LoVo (cell line): Measurements from ENCODE around the gene TLCD2.
"Not testable (repeated sequence)": the region's sequence is repeated elsewhere in the genome, so short reads cannot be mapped to it uniquely, and the experiment has no call there.

Experiments
- DNase-seq: peaks from one replicate; pipeline ENCODE4 v3.0.0-alpha.2; 2016; ENCODE audit warnings: low spot score

TLCD2 gene

DNA sequence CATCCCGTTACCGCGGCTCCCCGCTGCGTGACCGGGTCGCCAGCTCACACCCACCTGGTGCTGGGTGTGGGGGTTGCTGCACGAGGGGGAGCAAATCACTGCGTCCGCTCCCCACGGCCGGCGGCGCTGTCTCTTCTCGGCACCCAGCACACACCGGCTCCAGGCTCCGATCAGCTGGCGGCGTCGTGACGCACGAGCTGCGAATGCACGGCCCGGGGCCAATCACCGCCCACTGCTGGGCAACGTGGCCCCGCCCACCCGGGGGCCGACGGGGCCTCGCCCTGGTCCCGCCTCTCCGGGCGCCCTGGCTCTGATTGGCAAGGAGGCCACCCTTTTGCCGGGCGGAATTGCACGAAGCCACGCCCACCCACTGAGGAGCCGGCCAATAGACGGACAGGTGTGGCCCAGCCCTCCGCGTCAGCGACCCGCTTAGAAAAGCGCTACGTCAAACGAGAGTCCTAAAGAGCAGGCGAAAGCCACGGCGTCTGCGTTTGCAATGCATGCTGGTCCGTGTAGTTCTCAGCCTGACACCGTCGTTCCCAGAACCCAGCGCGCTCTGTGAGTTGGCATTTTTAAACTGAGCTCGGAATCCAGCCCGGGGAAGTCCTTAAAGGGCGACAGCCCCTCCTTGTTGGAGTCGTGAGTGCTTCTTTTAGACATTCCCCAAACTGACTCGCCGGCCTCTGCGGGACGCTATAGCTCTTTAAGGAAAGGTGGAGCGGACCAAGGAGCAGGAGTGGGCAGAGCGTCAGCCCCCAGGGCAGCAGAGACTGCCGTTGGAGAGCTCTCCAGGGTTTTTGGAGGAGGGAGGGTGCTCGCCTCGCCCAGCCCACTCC lies 6.1 kb upstream of the TLCD2 start:
- DNase-seq, result peak; percentile 99

GRCh38 chr17:1715803-1716075 lies 5.6 kb upstream of the TLCD2 start:
- no peak for DNase-seq

- DNase-seq, result peak; percentile 87
These were observed 5.0 kb upstream of the TLCD2 start for GRCh38 chr17:1714980-1715802.

GRCh38 chr17:1714427-1714979 lies 4.3 kb upstream of the TLCD2 start:
- peak; percentile 93 for DNase-seq

DNA sequence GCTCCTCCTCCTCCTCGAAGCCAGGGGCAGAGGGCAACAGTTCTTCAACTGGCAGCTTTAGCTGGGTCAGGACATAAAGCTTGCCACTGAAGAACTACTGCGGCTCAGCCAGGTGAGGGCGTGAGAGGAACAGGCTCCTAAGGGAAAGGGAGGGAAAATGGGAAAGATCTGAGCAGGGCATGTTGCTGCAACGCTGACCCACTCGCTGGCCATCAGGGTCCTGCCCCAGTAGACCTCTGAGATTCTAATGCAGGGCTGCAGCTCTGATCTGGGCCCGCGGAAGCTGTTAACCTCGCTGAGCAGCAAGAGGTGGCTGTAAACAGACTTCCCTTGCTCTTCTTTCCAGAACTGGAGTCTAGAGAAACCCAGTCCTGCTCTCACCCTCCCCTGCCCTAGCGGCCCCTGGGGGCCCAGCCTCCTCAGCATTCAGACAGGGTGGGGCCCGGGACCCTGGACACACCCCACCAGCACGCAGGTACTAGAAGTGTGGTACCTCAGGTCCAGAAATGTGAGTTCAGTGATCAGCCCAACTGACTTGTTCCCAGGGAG lies 3.8 kb upstream of the TLCD2 start:
- DNase-seq, result no peak

- DNase-seq, result no peak
These were observed 3.1 kb upstream of the TLCD2 start for GRCh38 chr17:1713160-1713877.

DNA sequence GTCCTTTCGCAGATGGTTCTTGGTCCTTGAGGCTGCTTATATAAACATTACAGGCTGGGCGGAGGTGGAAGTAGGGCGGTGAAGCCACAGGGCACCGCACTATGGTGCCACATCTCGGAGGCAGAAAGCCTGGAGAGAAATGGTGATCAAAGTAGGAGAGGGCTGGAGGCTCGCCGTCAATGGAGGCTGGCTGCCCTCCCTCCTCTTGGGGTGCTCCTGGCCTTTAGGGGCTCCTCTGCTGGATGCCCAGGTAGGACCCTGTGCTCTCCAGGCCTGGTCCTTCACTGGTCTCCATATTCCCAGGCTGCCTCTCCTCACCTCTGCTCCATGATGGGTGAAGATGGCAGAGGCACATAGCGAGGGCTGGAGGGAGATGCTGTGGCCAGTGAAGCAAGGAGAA lies 2.1 kb upstream of the TLCD2 start:
- no peak for DNase-seq

DNA sequence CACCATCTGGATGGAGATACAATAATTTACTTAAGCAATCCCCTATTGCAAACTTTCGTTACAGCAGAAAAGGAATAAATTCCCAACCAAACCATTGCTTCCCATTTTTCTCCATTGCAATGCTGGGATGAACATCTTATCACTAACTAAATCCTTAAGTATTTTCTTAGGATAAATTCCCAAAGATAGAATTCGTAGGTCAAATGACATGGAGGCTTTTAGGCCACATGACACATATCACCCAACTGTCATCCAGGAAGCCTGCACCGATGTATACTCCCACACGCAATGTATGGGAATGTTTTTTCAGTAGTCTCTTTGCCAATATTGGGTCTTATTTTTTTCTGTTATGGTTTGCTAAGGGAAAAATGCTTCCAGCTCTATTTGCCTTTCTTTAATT lies 1.6 kb upstream of the TLCD2 start:
- DNase-seq, result no peak

DNA sequence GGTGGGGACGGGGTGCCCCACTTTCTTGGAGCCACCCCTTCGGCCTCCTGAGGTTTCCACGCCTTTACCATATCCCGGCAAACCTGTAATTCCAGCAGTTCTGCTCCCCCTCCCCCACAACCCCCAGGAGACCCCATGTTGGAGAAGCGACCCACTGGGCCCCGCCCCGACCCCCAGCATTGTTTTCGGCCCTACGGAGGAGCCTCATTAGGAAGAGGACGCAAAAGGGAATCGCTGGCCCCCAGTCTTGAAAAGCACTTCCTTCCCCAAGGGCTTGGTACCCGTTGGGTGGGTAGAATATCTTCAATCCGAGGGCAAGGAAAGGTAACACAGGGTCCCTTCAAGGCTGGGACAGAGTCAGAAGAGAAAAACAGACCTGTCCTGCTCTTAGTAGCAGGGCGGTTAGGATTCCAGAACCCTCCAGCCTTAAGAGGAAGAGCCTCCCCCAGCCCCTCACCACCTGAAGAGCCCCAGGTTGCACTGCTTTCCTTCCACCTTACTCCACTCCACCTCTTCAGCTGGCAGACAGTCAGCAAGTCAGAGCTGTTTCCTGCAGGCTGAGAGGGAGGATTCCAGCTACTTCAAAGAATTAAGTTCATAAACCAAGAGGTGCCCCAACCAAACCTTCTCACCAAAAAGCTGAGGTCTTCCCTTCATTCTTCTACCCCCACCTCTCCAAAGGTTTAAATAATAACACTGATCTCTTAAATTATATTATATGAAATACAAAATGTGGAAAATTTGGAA lies 803 bp upstream of the TLCD2 start:
- DNase-seq, result no peak

- DNase-seq, result no peak
These were observed 700 bp downstream of the TLCD2 start for GRCh38 chr17:1709403-1709951.

GRCh38 chr17:1708791-1709346 lies 1.3 kb downstream of the TLCD2 start:
- not testable (repeated sequence) for DNase-seq

DNA sequence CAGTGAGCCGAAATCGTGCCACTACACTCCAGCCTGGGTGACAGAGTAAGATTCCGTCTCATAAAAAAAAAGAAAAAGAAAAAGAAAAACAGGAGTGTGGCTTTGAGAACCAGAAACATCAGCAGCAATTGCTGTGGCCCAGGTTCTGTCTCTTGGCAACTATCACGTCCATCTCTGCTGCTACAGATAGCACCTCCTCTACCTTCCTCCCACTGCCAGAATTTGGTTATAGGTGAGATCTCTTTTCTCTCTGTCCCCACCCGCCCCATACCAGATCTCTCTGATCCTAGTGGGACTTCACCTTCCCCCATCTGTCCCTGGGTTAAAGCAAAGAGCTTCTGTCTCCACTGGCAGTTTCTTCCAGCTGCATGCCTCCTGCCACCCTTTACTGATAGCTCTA lies 3.1 kb downstream of the TLCD2 start:
- no peak for DNase-seq

GRCh38 chr17:1705004-1705403 lies 5.2 kb downstream of the TLCD2 start:
- DNase-seq, result no peak

GRCh38 chr17:1703063-1703462 lies 7.1 kb downstream of the TLCD2 start:
- DNase-seq, result no peak

DNA sequence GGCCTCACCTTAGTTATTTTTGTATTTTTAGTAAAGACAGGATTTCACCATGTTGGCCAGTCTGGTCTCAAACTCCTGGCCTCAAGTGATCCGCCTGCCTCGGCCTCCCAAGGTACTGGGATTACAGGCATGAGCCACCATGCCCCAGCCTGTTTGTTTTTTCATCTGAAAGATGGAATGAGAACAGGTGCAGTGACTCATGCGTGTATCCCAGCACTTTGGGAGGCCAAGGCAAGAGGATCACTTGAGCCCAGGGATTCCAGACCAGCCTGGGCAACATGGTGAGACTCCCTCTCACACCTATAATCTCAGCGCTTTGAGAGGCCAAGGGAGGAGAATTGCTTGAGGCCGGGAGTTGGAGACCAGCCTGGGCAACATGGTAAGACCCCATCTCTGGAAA lies 10.3 kb downstream of the TLCD2 start:
- DNase-seq, result not testable (repeated sequence)

- no peak for DNase-seq
These were observed 12.5 kb downstream of the TLCD2 start for GRCh38 chr17:1697681-1698080.

DNA sequence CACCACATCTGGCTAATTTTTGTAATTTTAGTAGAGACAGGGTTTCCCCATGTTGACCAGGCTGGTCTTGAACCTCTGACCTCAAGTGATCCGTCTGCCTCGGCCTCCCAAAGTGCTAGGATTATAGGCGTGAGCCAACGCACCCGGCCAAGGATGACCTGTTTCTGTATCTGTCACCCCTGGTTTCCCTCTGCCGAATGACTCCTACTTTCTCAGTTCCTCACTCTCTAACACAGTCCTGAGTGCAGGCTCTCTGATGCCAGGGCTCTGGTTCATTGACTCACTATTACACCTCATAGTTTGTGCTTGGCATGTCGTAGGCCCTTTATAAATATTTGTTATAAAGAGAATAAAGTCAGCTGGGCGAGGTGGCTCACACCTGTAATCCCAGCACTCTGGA lies 14.8 kb downstream of the TLCD2 start:
- DNase-seq, result no peak

DNA sequence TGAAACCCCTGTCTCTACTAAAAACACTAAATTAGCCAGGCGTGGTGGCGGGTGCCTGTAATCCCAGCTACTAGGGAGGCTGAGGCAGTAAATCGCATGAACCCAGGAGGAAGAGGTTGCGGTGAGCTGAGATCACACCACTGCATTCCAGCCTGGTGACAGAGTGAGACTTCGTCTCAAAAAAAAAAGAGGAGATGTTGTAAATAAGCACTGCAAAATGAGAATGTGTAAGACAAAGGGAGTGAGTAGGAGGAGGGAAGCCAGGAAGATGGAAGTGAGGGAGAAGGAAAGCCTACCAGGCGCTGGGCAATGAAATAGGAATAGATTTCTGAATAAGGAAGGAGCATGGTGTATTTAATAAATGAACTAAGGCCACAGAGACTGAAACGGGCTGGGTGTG lies 16.8 kb downstream of the TLCD2 start:
- DNase-seq, result no peak

DNA sequence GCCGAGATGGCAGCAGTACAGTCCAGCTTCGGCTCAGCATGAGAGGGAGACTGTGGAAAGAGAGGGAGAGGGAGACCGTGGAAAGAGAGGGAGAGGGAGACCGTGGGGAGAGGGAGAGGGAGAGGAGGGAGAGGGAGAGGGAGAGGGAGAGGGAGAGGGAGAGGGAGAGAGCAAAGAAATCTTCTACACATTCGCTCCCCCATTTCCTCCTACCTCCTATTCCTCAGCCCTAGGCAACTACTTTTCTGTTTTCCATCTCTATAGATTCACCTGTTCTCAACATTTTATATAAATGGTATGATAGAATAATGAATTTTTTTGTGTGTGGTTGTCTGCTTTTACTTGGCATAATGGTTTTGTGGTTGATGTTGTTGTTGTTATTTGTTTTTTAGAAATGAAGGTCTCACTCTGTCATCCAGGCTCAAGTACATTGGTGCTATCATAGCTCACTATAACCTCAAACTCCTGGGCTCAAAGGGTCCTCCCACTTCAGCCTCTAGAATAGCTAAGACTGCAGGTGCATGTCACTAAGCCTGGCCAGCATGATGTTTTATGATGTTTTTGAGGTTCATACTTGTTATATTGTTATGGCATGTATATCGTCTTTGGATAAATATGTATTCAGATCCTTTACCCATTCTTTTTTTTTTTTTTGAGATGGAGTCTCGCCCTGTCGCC lies 19.5 kb downstream of the TLCD2 start:
- no peak for DNase-seq

DNA sequence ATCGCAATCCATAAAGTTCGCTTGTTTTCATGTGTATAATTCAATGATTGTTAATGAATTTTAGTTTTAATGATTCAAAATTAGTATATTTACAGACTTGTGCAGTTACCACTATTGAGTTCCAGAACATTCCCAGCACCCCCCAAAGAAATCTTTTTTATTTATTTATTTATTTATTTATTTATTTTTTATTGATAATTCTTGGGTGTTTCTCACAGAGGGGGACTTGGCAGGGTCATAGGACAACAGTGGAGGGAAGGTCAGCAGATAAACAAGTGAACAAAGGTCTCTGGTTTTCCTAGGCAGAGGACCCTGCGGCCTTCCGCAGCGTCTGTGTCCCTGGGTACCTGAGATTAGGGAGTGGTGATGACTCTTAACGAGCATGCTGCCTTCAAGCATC lies 21.8 kb downstream of the TLCD2 start:
- not testable (repeated sequence) for DNase-seq
